Panc1 (cell line): ENCODE results near the gene PGAM5. TPM values are rescaled to one million over a fixed set of nuclear protein-coding genes. Genes with fewer than 3 reads are reported as not detected.

Experiments
- total RNA-seq: library from RNA; stranded (reverse); gene quantifications from one replicate; pipeline ENCODE4 v1.2.1, GENCODE V29; 2021; ENCODE audit not compliant: unreplicated experiment

The PGAM5 gene
- total RNA-seq, 1 experiment from 2014 or later = 116 TPM

Other genes with a start within 250 kb of the PGAM5 start
- gene FBRSL1, start 220.7 kb upstream of the PGAM5 start, total RNA-seq = 104 TPM
- gene LRCOL1, start 100.3 kb upstream of the PGAM5 start, total RNA-seq = not detected
- 1.2 TPM for gene P2RX2, start 92.1 kb upstream of the PGAM5 start, total RNA-seq
- gene POLE, start 23.5 kb upstream of the PGAM5 start, total RNA-seq = 112 TPM
- 21.3 TPM for gene PXMP2, start 23.3 kb upstream of the PGAM5 start, total RNA-seq
- 88.7 TPM for gene ANKLE2, start 51.0 kb downstream of the PGAM5 start, total RNA-seq
- 61.1 TPM for gene GOLGA3, start 118.0 kb downstream of the PGAM5 start, total RNA-seq
- gene CHFR, start 176.8 kb downstream of the PGAM5 start, total RNA-seq = 74.0 TPM
- gene ZNF605, start 245.5 kb downstream of the PGAM5 start, total RNA-seq = 20.6 TPM